HS-27A (cell line): Measurements from ENCODE around the gene PACS2.
"Not testable (repeated sequence)": the region's sequence is repeated elsewhere in the genome, so short reads cannot be mapped to it uniquely, and the experiment has no call there.

ENCODE experiments used
- DNase-seq: peaks from one replicate; pipeline ENCODE4 v3.0.0-alpha.2; 2012; ENCODE audit warnings: low read depth, missing footprints

The PACS2 gene

GRCh38 chr14:105314287-105315200, at the start of gene PACS2:
Gene PACS2, plus strand, starts transcription at chr14:105314748. Its CDS starts 171 bp downstream, at chr14:105314919.
- DNase-seq: no peak

GRCh38 chr14:105267820-105268548, 46.6 kb upstream of the PACS2 start:
- DNase-seq: no peak

- DNase-seq: no peak
Observed at GRCh38 chr14:105268736-105269354, 45.7 kb upstream of the PACS2 start.

DNA sequence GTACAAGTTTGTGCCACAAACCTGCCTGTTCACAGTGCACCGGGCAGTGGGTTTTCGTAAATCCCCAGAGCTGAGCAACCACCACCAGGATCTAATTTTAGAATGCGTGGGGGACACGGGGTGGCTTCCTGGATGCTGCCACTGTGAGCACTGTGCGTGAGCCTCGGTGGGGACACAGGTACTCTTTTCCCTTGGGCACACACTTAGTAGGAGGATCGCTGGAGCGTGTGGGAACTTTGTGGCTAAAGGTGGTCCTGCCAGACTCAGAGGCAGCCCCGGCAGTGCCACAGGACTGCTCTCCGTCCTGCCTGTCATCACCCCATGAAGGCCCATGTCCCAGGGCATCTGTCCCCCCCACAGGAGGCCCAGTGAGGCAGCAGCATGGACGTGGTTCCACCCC, 45.1 kb upstream of the PACS2 start:
- DNase-seq: no peak

DNA sequence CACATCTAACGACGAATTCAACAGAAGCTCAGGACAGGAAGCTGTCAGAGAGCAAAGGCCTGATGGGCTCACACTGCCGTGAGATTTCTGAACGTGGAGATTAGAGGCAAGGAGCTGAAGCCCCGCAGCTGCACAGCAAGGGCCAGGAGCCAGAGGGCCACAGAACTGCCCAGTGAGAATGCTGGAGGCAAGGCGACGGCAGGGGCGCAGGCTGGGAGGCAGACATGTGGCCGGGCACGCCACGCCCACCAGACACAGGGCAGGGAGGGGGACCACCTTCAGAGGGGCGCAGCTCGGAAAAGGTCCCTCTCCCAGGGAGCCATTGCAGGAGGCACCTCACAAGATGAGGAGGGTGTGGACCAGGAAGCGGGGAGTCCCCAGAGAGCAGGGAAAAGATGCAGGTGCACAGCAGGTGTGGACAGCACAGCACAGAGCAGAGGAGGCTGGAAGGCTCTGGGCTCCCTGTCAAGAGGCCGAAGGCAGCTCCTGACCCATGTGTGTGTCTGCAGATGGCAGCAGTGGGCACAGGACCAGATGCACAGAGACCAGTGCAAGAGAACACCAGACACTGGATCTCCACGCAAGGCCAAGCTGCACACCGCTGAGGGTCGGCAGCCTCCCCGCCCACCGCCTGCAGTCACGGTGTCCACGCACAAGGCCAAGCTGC, 43.2 kb upstream of the PACS2 start:
- no peak for DNase-seq

DNA sequence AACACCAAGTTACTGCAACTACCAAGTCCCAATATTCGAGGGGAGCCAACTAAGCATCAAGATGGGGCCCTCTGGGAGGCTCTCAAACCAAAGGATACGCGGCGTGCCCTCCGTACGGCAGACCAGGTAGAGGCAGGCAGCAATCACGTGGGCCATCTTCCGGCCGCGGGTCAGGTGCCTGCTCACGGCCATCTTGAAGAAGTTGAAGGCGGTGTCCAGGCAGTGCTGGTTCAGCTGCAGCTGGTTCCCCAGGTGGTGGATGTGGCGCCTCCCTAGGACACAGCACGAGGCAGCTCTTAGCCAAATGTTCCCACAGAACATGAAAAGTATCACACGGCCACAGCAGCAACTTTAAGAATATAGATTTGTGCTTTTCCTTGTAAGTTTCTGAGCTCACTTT, 41.9 kb upstream of the PACS2 start:
- DNase-seq: no peak

DNA sequence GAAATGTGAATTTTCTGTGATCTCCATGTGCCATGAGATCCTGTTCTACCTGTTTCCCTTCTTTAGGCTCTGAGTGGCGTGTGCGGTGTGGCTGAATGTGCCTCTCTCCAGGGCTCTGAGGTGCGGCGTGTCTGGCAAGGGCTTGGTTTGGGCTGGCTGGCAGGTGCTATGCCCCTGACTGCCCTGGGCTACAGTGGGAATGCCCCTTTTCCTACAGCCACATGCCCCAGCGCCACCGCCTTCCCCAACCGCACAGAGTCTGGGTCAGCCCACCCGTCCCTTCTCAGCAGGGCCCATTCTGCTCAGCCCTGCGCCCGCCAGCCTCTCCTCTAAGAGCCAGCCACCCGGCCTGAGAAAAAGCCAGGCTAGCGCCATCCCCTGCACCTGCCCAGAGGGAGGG, 41.5 kb upstream of the PACS2 start:
- no peak for DNase-seq

- no peak for DNase-seq
Observed at GRCh38 chr14:105274637-105275036, 39.9 kb upstream of the PACS2 start.

GRCh38 chr14:105275267-105275946, 39.1 kb upstream of the PACS2 start:
- DNase-seq: no peak

- DNase-seq: not testable (repeated sequence)
Observed at GRCh38 chr14:105277448-105277847, 37.1 kb upstream of the PACS2 start.

DNA sequence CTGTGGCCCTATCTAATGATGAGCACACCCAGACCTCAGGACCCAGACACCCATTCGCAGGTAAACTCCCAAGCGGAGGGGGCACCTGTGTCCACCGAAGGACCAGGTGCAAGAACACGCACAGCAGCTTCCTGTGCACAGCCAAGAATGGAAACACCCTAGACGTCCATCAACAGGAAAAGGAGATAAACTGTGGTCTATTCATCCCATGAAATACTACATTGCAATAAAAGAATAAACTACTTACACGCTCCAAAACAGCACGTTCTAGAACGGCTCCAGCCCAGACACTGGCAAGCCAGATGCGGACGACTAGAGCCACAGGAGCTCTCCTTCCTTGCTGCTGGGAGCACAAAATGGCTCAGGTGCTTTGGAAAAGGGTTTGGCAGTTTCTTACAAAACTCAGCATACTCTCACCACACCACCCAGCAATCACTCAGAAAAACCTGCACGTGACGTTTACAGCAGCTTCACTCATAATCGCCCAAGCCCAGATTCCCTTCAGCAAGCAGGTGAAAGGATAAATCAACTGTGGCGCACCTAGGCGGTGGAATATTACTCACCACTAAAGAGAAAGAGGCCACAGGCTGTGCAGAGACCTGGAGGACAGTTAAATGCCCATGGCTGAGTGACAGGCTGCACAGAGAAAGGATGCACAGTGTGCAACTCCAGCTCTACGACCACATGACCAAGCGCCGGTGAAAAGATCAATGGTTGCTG, 34.7 kb upstream of the PACS2 start:
- DNase-seq: no peak

- no peak for DNase-seq
Observed at GRCh38 chr14:105280525-105280924, 34.0 kb upstream of the PACS2 start.

GRCh38 chr14:105281371-105282097, 33.0 kb upstream of the PACS2 start:
- DNase-seq: no peak

- DNase-seq: no peak
Observed at GRCh38 chr14:105282098-105282725, 32.3 kb upstream of the PACS2 start.

DNA sequence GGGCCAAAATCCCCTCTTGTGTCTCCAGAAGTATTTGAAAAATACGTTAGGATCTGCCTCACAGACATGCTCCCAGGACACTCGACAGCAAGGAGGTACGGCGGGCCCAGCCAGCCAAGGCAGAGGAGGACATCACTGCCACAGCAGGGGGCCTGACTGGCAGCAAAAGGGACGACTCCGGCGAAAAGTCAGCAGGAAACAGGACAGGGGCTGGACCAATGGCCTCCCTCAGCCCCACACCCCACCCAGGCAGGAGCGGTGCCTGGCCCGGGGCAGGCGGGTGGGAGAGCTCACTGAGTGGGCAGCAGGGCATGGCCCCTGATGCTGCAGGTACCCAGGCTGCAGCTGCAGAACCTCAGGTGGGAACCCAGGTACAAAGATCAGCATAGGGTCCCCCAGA, 31.5 kb upstream of the PACS2 start:
- no peak for DNase-seq

DNA sequence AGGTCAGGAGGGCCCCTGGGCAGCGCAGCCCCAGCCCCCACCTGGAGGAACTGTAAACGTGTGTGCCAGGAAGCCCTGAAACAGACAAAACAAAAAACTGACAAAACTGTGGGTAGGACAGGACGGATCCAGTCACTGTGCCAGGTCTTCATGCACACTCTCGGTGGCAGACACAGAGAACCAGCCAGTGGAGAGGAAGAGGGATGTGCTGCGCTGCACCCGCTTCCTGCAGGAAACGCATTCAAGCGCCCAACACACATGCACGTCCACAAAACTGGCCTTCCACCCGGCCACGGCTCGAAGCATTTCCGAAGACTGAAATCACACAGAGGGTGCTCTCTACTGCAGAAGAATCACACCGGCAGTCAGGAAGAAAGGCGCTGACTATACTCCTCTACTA, 30.6 kb upstream of the PACS2 start:
- DNase-seq: no peak

- no peak for DNase-seq
Observed at GRCh38 chr14:105285174-105285573, 29.4 kb upstream of the PACS2 start.

DNA sequence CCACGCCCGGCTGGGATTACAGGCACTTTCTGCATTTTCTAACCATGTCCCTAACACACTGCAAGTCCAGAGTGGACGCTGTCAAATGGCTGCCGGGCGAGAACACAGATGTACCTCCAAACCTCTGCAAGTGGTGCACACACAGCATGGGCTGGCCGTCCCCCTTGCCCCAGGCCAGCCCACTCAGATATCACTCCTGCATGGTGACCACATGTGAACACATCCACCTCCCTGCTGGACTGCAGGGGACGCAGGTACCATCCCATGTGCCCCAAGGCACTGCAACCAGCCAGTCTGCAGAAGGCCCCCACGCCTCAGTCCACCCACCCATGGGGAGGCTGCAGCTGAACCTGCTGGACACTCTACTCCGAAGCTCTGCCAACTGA, 27.8 kb upstream of the PACS2 start:
- DNase-seq: no peak

DNA sequence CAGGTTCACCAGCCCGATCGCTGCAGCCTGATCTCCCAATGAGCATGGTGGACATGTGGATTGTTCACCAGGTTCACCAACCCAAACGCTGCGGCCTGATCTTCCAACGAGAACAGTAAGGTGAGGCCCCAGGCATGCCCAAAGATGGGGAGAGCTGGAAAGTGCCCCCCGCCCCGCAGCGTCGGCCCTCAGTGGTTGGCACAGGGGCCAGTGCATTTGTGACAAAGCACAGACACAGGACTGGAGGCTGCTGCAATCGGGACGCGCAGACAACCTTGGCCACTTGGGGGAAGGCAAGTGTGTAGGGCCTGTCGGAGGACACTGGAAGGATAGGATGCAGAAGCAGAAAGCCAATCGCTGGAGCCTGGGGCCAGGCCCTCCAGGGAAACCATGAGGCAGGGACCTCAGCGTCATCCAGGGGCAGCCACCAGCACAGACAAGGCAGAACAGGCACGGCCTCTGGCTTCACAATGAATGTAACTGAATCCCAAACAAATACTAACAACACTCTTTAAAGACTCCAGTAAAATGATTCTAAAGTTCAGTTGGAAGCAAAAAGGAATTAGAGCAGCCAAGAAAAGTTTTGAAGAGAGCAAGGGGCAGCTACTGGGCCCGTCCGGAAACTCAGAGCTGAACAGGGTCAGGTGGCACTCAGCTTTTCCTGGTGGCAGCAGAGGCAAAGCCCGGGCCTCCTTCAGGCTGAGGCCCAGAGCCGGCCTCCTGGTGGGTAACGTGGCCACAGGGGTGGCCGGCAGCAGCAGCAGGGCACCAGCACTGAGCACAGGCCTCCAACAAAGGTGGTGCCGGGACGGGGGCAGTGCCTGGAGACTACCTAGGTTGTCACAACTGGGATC, 27.1 kb upstream of the PACS2 start:
- no peak for DNase-seq
